Common myeloid progenitor, CD34-positive (primary cell): ENCODE data around the gene ANKRD26.

Experiments
- CTCF ChIA-PET: fragments of 350-600 bp; sonication (Branson Sonifier 250); formaldehyde crosslinking; loops from one replicate; lab custom pipeline; 2021; ENCODE audit warnings: antibody characterized with exemption; lab: Charles Lee
- POLR2A ChIA-PET: fragments of 350-600 bp; sonication (Branson Sonifier 250); formaldehyde crosslinking; loops from one replicate; lab custom pipeline; 2021; ENCODE audit warnings: antibody characterized with exemption; lab: Charles Lee
- DNase-seq, 3 donors: peaks; one replicate each; pipeline versions ENCODE4 v3.0.0 to v3.0.0-alpha.2; 2013
- H3K27ac ChIP-seq, 2 experiments: 1 replicate in 1 of 2; 2 replicates in 1 of 2; pipeline ENCODE4 v1.7.0; 2013; ENCODE audit warnings: inconsistent platforms in 2 of 2, low read length in 2 of 2, mild to moderate bottlenecking in 2 of 2, low read depth in 1 of 2, moderate library complexity in 1 of 2; ENCODE audit not compliant: severe bottlenecking in 2 of 2, insufficient read depth in 1 of 2, poor library complexity in 1 of 2
- H3K27me3 ChIP-seq, 5 experiments: replicated peaks in 2 of 5; 1 replicate in 3 of 5; 2 replicates in 2 of 5; pipeline versions ENCODE4 v1.6.1 to v1.7.0; 2013; ENCODE audit warnings: low read length in 4 of 5, mild to moderate bottlenecking in 2 of 5, moderate library complexity in 2 of 5, inconsistent platforms in 1 of 5; ENCODE audit not compliant: insufficient read depth in 5 of 5, control insufficient read depth in 4 of 5
- H3K36me3 ChIP-seq, 4 experiments: 1 replicate in 2 of 4; 2 replicates in 2 of 4; pipeline versions ENCODE4 v1.6.1 to v1.7.0; 2013; ENCODE audit warnings: low read length in 3 of 4, control low read depth in 1 of 4, mild to moderate bottlenecking in 1 of 4; ENCODE audit not compliant: control insufficient read depth in 4 of 4, insufficient read depth in 4 of 4
- H3K4me1 ChIP-seq, 4 experiments: 1 replicate in 3 of 4; 2 replicates in 1 of 4; pipeline versions ENCODE4 v1.6.1 to v1.7.1; 2013; ENCODE audit warnings: low read length in 3 of 4, mild to moderate bottlenecking in 3 of 4, control low read depth in 1 of 4, inconsistent platforms in 1 of 4, moderate library complexity in 1 of 4; ENCODE audit not compliant: control insufficient read depth in 4 of 4, insufficient read depth in 4 of 4; ENCODE audit errors: control extremely low read depth in 1 of 4
- H3K4me3 ChIP-seq, 7 experiments: 1 replicate in 4 of 7; 2 replicates in 3 of 7; pipeline versions ENCODE4 v1.5.1 to v1.7.0; 2013; ENCODE audit warnings: mild to moderate bottlenecking in 7 of 7, low read length in 6 of 7, moderate library complexity in 6 of 7, inconsistent platforms in 2 of 7, low read depth in 2 of 7, control low read depth in 1 of 7; ENCODE audit not compliant: insufficient read depth in 4 of 7, control insufficient read depth in 1 of 7; ENCODE audit errors: extremely low read depth in 1 of 7
- H3K9me3 ChIP-seq, 5 experiments: 1 replicate in 4 of 5; 2 replicates in 1 of 5; pipeline versions ENCODE4 v1.6.1 to v1.7.1; 2013; ENCODE audit warnings: low read length in 4 of 5, mild to moderate bottlenecking in 2 of 5, inconsistent platforms in 1 of 5, low read depth in 1 of 5, moderate library complexity in 1 of 5; ENCODE audit not compliant: control insufficient read depth in 4 of 5, insufficient read depth in 2 of 5; ENCODE audit errors: control extremely low read depth in 1 of 5
- WGBS: methylation state at CpG from one replicate; pipeline ENCODE4 v1.1.5; 2013; ENCODE audit not compliant: insufficient coverage; 5-methylcytosine and 5-hydroxymethylcytosine counted together

Gene ANKRD26

DNA sequence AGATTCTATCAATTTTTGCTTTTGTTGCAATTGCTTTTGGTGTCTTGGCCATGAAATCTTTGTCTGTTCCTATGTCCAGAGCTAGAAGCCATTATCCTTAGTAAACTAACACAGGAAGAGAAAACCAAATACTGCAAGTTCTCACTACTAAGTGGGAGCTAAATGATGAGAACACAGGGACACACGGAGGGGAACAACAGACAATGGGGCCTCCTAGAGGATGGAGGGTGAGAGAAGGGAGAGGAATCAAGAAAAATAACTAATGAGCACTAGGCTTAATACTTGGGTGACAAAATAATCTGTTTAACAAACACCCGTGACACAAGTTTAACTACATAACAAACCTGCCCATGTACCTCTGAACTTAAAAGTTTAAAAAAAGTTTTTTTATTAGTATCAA, 78.2 kb downstream of the ANKRD26 start:
- ChIA-PET POLR2A (no interaction called here), CTCF (no interaction called here)
- no peak for DNase-seq
- no peaks in the 10 kb centered on the region for H3K27me3 ChIP-seq
- H3K36me3 ChIP-seq: peaks cover 0 to 7% (median 2%) of the 10 kb centered on the region in 4 experiments
- H3K4me3 ChIP-seq: no peak overlapping the region
- no peaks in the 10 kb centered on the region for H3K9me3 ChIP-seq
- no CpG with 5 or more reads among the region's 2 CpGs for WGBS
- H3K27ac ChIP-seq: no peak overlapping the region
- H3K4me1 ChIP-seq: peaks cover 0 to 2% (median 0%) of the 10 kb centered on the region in 4 experiments

DNA sequence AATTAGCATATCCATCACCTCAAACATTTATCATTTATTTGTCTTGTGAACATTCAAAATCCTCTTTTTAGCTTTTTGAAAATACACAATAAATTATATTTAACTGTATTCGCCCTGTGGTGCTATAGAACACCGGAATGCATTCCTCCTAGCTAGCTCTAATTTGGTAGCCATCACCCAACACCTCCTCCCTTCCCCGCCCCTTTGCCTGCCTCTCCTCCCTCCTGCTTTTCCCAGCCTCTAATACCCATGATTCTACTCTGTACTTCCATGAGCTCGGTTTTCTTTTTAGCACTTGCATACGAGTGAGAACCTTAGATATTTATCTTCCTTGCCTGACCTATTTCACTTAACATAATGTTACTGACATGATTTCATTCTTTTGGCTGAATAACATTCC, 80.1 kb downstream of the ANKRD26 start:
- H3K9me3 ChIP-seq: no peaks in the 10 kb centered on the region
- ChIA-PET POLR2A (no interaction called here), CTCF (no interaction called here)
- no peak overlapping the region for H3K4me3 ChIP-seq
- H3K27ac ChIP-seq: no peak overlapping the region
- 98% methylated on average over 5 of the region's 5 CpGs for WGBS
- peaks cover 0 to 2% (median 0%) of the 10 kb centered on the region in 4 experiments for H3K4me1 ChIP-seq
- H3K36me3 ChIP-seq: peaks cover 0 to 7% (median 2%) of the 10 kb centered on the region in 4 experiments
- no peak for DNase-seq
- no peaks in the 10 kb centered on the region for H3K27me3 ChIP-seq

DNA sequence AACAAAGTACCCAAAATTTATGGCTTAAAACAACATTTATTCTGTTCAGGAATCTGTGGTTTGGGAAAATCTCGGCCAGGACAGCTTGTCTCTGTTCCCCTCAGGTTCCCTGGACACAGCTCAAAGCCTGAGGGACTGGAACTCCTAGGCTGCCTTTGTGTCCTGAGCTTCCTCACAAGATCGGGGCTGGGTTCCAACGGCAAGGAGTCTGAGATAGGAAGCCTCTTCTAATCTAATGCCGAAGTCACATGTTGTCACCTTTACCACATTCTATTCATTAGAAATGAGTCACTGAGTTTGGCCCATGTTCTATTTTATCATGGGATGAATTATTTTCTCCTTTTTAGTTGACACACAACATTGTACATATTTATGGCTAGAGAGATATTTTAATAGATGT, 80.5 kb downstream of the ANKRD26 start:
- 96% methylated on average over 3 of the region's 4 CpGs for WGBS

DNA sequence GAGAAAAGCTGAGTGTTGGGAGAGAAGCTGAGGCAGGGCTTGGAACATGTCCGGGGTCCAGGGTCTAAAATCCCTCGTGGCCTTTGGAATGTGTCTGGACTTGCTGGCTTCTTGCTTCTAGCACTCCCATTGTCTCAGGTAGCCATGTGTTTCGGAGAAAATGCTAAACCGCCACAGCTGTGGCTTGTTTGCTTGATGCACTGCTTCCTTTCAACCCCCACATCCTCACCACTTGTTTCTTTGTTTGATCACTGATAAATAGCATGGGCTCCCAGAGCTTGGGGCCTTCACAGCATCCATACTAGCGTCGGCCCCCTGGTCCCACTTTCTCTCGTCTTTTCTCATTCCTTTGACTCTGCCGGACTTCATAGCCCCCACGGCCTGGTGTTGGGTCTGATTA, 102.7 kb downstream of the ANKRD26 start:
- Histone ChIP-seq H3K4me1 (no peaks in the 10 kb centered on the region), H3K27ac (no peak overlapping the region), H3K9me3 (peaks cover 3 to 10% (median 6%) of the 10 kb centered on the region in 5 experiments), H3K27me3 (no peaks in the 10 kb centered on the region), H3K4me3 (no peak overlapping the region), H3K36me3 (peaks cover 0 to 10% (median 0%) of the 10 kb centered on the region in 4 experiments)
- WGBS: 95% methylated on average over 9 of the region's 9 CpGs
- ChIA-PET POLR2A (no interaction called here), CTCF (no interaction called here)
- no peak for DNase-seq

More for the DNA sequence above, 80.5 kb downstream of the ANKRD26 start:
- Histone ChIP-seq H3K36me3 (peaks cover 0 to 7% (median 2%) of the 10 kb centered on the region in 4 experiments), H3K9me3 (no peaks in the 10 kb centered on the region), H3K27me3 (no peaks in the 10 kb centered on the region), H3K27ac (no peak overlapping the region), H3K4me1 (peaks cover 0 to 2% (median 0%) of the 10 kb centered on the region in 4 experiments), H3K4me3 (no peak overlapping the region)
- ChIA-PET POLR2A (no interaction called here), CTCF (no interaction called here)
- no peak for DNase-seq

DNA sequence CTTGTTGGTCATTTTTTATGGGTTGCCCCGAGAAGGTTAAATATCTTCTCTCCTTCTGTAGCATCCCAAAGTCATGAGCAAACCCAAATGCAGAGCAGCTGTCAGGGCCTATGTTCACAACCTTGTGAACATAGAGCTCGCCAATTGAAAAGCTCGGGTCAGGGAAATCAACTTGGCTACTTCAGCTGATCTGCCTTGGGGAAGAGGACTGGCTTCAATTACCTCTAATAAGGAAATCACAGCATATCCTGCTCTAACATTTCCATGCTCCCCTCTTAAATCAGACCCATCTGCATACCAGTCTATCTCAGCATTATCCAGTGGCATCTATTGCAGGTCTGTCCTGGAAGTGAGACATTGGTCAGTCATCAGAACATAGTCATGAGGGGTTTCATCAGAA, 105.6 kb downstream of the ANKRD26 start:
- Histone ChIP-seq H3K27ac (no peak overlapping the region), H3K27me3 (no peaks in the 10 kb centered on the region), H3K36me3 (peaks cover 0 to 2% (median 0%) of the 10 kb centered on the region in 4 experiments), H3K9me3 (peaks cover 0 to 8% (median 3%) of the 10 kb centered on the region in 5 experiments), H3K4me3 (no peak overlapping the region), H3K4me1 (no peaks in the 10 kb centered on the region)
- WGBS: 97% methylated on average over 3 of the region's 3 CpGs
- DNase-seq: no peak
- POLR2A ChIA-PET: no interaction called here
- CTCF ChIA-PET: no interaction called here

DNA sequence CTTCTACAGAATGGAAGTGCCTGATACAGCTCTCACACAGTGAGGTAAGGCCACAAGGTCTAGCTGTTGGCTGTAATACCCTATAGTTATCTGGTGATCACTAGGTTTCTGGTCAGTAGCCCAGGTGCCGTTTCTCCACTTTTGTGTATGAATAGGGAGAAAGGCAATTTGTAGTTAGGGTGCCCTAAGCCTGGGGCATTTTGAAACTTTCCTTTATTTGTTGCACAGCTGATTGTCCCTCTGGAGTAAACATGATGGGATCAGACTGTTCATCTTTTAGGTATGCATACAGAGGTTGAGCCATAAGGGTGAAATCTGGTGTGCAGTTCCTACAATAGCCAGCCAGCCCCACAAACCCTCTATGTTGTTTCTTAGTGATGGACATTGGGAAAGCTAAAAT, 112.4 kb downstream of the ANKRD26 start:
- ChIA-PET POLR2A (no interaction called here), CTCF (no interaction called here)
- no peaks in the 10 kb centered on the region for H3K36me3 ChIP-seq
- H3K4me3 ChIP-seq: no peak overlapping the region
- no peak for DNase-seq
- H3K9me3 ChIP-seq: no peaks in the 10 kb centered on the region
- H3K27me3 ChIP-seq: no peaks in the 10 kb centered on the region
- no peak overlapping the region for H3K27ac ChIP-seq
- H3K4me1 ChIP-seq: no peaks in the 10 kb centered on the region
- no CpG with 5 or more reads among the region's 1 CpG for WGBS

DNA sequence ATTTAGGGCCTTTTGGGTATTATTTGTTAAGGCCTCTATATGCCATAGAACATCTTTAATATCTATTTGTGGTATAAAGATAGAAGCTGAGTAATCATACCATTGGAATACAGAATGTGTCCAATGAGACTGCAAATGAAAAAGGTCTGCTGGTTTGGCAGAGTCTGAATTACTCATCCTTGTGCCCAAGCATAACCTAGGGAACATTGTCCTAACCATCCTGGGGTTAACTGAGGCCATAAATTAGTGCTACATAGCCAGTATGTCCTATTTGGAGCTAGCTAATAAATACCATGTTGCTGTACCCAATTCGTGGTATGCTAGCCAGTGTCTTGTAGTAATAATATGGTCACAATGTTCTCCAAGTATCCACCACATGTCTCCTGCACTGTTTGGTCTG, 117.1 kb downstream of the ANKRD26 start:
- no peaks in the 10 kb centered on the region for H3K4me1 ChIP-seq
- ChIA-PET POLR2A (no interaction called here), CTCF (no interaction called here)
- H3K4me3 ChIP-seq: no peak overlapping the region
- no peak for DNase-seq
- no peaks in the 10 kb centered on the region for H3K27me3 ChIP-seq
- peaks cover 0 to 2% (median 0%) of the 10 kb centered on the region in 4 experiments for H3K36me3 ChIP-seq
- no peak overlapping the region for H3K27ac ChIP-seq
- no peaks in the 10 kb centered on the region for H3K9me3 ChIP-seq
- whole genome bisulfite sequencing: no CpG with 5 or more reads among the region's 1 CpG
